KMS-11 (cell line): ENCODE results near the gene ETFDH.

Experiments
- H2AFZ ChIP-seq: fragments of 200-600 bp; sonication (generic); 2 replicates; pipeline ENCODE4 v1.6.1; 2016; ENCODE audit warnings: antibody characterized with exemption, mixed run types, low read depth
- H3K27ac ChIP-seq: fragments of 200-600 bp; sonication (generic); 2 replicates; pipeline ENCODE4 v1.6.1; 2016; ENCODE audit warnings: mild to moderate bottlenecking, mixed run types
- H3K27me3 ChIP-seq: fragments of 200-600 bp; sonication (generic); 2 replicates; pipeline ENCODE4 v1.6.1; 2017; ENCODE audit warnings: mild to moderate bottlenecking, low read depth, mixed run types, moderate library complexity; ENCODE audit not compliant: insufficient read depth
- H3K36me3 ChIP-seq: fragments of 200-600 bp; sonication (generic); 2 replicates; pipeline ENCODE4 v1.6.1; 2017; ENCODE audit warnings: mild to moderate bottlenecking, mixed run types; ENCODE audit not compliant: insufficient read depth
- H3K4me1 ChIP-seq: fragments of 200-600 bp; sonication (generic); 2 replicates; pipeline ENCODE4 v1.6.1; 2016; ENCODE audit warnings: mild to moderate bottlenecking, low read depth, mixed run types; ENCODE audit not compliant: poor library complexity, severe bottlenecking
- H3K4me2 ChIP-seq: fragments of 200-600 bp; sonication (generic); 2 replicates; pipeline ENCODE4 v1.7.0; 2016; ENCODE audit warnings: mild to moderate bottlenecking, mixed run types
- H3K4me3 ChIP-seq: fragments of 200-600 bp; sonication (generic); IDR thresholded peaks from 2 replicates; pipeline ENCODE4 v1.6.1; 2017; ENCODE audit warnings: low read depth, low read length, mixed read lengths; ENCODE audit not compliant: insufficient read depth
- H3K79me2 ChIP-seq: fragments of 200-600 bp; sonication (generic); 2 replicates; pipeline ENCODE4 v1.6.1; 2016; ENCODE audit warnings: low read depth, mixed run types; ENCODE audit not compliant: insufficient read depth
- H3K9ac ChIP-seq: fragments of 200-600 bp; sonication (generic); 2 replicates; pipeline ENCODE4 v1.6.1; 2016; ENCODE audit warnings: mild to moderate bottlenecking, mixed run types
- H4K20me1 ChIP-seq: fragments of 200-600 bp; sonication (generic); 2 replicates; pipeline ENCODE4 v1.6.1; 2016; ENCODE audit warnings: mild to moderate bottlenecking, mixed run types; ENCODE audit not compliant: insufficient read depth
- TF ChIP-seq, protein P1 (sequence below): fragments of 200-600 bp; sonication (generic); conservative IDR thresholded peaks from 2 replicates; pipeline ENCODE4 v1.6.1; 2017; ENCODE audit warnings: low read depth, mild to moderate bottlenecking, antibody characterized with exemption, low read length, moderate library complexity, mixed read lengths

Gene ETFDH

DNA sequence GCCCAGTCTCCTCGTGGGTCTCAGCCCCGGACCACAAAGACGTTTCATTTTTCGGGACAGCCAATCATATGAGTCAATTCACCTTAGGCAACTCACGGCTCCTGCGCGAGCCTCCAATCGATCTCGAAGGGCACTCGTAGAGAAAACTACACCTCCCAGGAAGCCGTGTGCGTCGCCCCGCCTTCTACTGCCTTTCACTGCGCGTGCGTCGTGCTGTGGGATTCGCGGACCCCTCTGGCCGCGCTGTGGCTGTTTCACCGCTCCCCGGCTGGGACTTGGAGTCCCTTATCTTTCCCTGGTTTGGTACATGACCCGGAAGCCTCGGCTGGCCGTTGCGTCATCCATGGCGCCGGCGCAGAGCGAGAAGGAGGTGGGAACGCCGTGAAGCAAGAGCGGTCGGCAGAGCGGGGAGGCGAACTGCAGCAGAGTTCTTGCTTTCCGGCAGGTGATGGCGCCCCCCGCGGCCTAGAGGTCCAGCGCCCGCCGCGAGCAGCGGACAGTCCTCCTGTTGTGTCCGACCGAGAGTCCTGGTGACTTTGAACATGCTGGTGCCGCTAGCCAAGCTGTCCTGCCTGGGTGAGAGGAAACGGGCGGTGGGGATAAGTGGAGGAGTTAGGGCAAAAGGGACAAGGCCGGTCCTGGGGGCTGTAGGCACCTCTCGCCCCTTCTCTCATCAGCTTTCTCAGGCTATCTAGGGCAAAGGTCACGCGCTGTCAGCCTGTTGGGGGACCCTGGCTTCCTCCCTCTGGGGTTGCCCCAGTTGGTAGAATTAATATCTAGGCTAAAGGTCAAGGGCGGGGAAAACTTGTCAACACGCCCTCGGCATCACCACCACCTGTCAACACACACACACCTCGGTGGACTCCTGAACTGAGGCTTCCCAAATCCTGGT is at the start of gene ETFDH:
Gene ETFDH (plus strand): TSS at position 382 of the 892 bp plus-strand sequence. CDS start 161 bp downstream, at position 543.
- Histone ChIP-seq H3K79me2 (peaks cover 41% of the 10 kb centered on the region), H3K36me3 (no peaks in the 10 kb centered on the region), H3K4me2 (peak within 1 kb of the TSS; percentile 75), H4K20me1 (no peaks in the 10 kb centered on the region; the same call in 1 of the 2 replicates), H3K27ac (peak within 1 kb of the TSS; percentile 91), H3K9ac (peak within 1 kb of the TSS; percentile 90), H3K27me3 (no peaks in the 10 kb centered on the region), H2AFZ (peak within 1 kb of the TSS; percentile 96), H3K4me3 (peak within 1 kb of the TSS; percentile 32), H3K4me1 (peaks cover 33% of the 10 kb centered on the region)
- TF ChIP-seq, protein P1, sequence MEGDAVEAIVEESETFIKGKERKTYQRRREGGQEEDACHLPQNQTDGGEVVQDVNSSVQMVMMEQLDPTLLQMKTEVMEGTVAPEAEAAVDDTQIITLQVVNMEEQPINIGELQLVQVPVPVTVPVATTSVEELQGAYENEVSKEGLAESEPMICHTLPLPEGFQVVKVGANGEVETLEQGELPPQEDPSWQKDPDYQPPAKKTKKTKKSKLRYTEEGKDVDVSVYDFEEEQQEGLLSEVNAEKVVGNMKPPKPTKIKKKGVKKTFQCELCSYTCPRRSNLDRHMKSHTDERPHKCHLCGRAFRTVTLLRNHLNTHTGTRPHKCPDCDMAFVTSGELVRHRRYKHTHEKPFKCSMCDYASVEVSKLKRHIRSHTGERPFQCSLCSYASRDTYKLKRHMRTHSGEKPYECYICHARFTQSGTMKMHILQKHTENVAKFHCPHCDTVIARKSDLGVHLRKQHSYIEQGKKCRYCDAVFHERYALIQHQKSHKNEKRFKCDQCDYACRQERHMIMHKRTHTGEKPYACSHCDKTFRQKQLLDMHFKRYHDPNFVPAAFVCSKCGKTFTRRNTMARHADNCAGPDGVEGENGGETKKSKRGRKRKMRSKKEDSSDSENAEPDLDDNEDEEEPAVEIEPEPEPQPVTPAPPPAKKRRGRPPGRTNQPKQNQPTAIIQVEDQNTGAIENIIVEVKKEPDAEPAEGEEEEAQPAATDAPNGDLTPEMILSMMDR = peak; percentile 57

DNA sequence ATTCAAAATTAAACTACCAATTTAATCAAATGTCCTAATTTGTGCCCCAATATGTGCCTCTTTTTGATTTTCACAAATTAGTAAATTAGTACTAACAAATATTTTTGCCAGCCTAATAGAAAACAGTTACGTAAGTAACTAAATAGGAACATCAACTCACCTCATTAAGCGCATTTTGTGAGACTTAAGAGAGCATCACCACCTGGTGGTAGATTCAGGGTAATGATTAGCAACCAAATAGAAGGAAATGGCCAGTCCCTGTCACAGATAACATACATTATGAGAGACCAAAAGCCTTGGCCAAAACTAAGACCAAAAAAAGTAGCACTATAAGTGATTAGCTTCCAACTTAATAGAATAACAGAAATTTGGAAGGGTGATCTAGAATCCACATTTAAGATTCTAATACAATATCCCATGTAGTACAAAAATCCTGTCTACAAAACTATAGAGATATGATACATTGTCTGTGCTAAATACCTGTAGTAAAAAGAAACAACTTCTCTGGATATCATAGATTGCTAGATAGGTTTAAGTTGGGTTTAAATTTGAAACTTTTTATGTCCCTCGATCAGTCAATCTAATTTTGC is 47.1 kb upstream of the ETFDH start:
- Histone ChIP-seq H3K4me3 (no peak overlapping the region), H3K79me2 (no peaks in the 10 kb centered on the region), H4K20me1 (no peaks in the 10 kb centered on the region), H3K4me2 (no peak overlapping the region), H3K4me1 (no peaks in the 10 kb centered on the region), H3K27ac (no peak overlapping the region), H3K9ac (no peak overlapping the region), H2AFZ (no peak overlapping the region), H3K27me3 (no peaks in the 10 kb centered on the region), H3K36me3 (no peaks in the 10 kb centered on the region)
- TF ChIP-seq, protein P1 = peak; percentile 84

DNA sequence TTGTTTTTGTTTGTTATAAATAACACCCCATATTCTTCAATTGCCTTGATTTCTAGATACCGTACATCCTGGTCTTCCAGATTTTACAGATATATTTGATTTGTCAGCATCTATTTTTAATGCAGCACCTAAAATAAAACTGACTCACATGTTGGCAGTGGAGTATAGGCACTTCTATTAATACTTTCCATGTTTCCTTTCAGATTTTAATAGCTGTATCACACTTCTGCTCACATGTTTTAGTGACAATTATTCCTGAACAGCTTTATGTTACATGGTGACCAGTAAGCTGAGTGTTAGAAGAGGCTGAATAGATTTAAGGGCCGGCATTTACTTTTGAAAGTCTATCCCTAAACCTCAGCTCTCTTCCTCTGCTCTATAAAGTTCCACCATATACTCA is 46.6 kb upstream of the ETFDH start:
- TF ChIP-seq, protein P1 = no peak
- no peaks in the 10 kb centered on the region for H4K20me1 ChIP-seq
- no peaks in the 10 kb centered on the region for H3K36me3 ChIP-seq
- H3K9ac ChIP-seq = no peak overlapping the region
- H3K4me1 ChIP-seq = no peaks in the 10 kb centered on the region
- no peaks in the 10 kb centered on the region for H3K79me2 ChIP-seq
- no peak overlapping the region for H2AFZ ChIP-seq
- H3K27me3 ChIP-seq = no peaks in the 10 kb centered on the region
- no peak overlapping the region for H3K4me3 ChIP-seq
- no peak overlapping the region for H3K27ac ChIP-seq
- H3K4me2 ChIP-seq = no peak overlapping the region

DNA sequence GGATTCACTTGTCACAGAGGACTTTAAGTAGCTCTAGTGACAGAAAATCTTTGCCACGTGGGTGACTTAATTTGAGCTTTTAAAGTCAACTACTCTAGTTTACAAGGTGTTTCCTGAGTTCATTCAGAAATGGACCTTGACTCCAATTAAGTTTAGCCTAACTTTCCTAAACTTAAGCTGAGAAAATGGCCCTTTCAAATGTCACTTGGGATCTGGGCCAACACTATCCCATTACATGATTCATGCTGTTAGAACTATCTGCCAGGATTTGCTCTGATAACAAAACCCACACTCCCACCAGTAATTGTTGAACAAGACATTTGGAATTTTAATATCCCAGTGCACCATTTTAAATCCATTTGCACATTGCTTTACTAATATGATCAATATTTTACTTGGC is 41.2 kb upstream of the ETFDH start:
- Histone ChIP-seq H3K27ac (no peak overlapping the region), H3K9ac (no peak overlapping the region), H3K4me3 (no peak overlapping the region), H4K20me1 (no peaks in the 10 kb centered on the region), H3K36me3 (no peaks in the 10 kb centered on the region), H3K4me1 (no peaks in the 10 kb centered on the region), H2AFZ (no peak overlapping the region), H3K27me3 (no peaks in the 10 kb centered on the region), H3K4me2 (no peak overlapping the region), H3K79me2 (no peaks in the 10 kb centered on the region)
- TF ChIP-seq, protein P1 = no peak
